ENCODE measurements around the gene ACP3.

Gene ACP3

DNA sequence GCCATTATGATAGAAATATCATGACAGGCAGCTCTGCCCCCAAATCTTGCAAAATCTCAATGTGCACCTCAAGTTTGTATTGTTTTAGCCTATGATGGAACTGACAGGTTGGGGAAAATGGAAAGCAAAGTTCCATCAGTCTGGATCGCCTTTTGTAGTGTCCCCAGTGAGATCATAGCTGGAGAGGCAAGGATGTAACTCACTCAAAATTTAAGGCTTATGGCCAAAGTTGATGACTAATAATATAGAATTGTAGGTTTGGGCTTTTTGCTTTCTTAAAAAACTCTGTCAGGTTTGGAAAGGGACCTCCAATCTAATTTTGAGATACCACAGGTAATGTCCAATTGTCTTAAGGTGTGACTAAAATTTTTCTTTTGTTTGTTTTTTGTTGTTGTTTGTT is 1.4 kb upstream of the ACP3 start:
- no peak for DNase-seq (ENCODE audit: low spot score)

DNA sequence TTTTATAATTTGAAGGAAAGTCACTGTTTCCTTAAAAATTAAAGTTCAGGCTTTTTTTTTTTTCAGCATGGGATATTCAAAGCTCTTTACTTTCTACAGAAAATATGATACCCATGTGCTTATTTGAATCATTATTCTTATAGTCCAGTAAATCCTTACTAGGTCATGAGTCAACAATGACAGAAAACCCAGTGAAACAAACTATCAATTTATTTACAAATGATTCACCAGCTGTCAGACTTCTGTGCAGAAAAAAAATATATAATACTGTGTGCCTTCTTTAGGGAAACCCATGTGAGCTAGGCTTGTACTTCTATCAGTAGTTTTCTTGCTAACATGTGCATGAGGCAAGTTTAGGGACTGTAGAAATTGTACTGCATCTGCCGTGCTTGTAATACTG is 1.2 kb downstream of the ACP3 start:
- DNase-seq (ENCODE audit: low spot score): peak; percentile 13

DNA sequence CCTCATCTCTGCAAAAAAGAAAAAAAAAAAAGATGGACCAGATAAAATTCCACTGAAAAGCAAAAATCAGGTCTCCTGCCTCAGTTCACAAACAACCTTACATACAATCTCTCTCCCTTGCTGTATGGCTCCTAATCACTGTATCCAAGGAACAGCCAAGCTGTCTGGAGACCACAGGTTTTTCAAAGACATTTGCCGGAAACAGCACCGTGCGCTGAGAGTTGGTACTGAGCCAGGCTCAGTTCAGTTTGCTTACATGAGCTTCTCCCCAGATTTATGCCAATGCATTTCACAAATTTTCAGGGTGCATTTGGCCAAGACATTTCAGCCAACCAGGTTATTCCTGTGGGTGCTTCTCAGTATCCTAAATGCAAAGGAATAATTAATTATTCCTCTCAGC is 4.1 kb downstream of the ACP3 start:
- DNase-seq (ENCODE audit: low spot score): no peak

DNA sequence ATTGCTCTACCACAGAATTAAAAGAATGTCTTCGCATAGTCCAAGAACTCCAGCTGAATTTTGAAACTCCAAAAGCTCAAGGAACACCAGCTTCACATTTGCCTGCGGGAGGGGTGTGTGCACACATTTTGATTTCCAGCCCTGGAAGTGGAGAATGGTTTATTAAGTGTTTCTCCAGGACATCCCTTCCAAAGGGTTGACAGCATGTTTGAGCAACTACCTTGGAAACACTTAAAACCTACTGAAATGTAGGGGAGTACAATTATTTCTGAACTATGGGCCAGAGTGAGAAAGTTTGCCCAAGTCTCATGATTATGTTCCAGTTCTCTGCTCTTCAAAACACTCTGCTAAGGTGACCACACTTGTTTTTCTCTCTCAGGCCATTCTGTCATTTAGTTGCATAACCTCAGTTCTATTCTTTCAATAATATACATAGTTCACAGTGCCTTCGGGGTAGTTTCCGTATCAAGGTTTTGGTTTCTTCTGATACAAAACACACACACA is 7.9 kb downstream of the ACP3 start:
- DNase-seq (ENCODE audit: low spot score): no peak

DNA sequence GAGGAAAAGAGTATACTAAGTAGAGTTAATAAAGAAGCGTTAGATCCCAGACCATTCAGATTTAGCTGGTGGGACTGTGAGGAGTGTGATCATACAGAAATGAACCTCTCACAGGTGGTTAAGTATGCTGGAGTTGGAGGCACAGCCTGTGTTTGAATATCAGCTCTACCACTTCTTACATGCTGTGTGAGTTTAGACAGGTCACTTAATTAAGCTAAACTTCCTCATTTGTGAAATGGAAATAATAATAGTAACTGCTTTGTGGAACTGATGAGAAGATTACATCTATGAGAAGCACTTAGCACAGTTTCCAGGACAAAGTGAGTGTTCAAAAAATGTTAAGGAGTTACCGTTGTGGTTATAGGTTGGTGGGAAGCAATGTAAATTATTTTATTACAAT is 8.4 kb downstream of the ACP3 start:
- DNase-seq (ENCODE audit: low spot score): no peak

DNA sequence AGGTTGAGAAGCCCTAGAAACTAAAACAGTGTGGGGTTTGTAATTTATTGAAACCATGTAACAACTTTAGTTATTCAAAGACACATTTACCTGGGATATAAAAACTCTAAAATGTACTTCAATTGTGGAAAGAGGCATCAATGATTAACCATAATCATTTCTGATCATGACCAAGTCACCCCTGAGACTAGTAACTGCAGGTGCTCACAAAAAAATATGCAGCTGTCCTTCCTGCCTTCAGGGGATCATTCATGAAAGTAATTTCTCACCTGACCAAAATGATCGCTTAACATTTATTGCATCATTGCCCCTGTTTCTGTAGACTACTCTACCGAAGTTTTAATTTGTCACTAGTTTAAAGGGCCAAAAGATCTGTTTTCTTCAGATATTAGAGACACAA is 9.0 kb downstream of the ACP3 start:
- DNase-seq (ENCODE audit: low spot score): no peak

DNA sequence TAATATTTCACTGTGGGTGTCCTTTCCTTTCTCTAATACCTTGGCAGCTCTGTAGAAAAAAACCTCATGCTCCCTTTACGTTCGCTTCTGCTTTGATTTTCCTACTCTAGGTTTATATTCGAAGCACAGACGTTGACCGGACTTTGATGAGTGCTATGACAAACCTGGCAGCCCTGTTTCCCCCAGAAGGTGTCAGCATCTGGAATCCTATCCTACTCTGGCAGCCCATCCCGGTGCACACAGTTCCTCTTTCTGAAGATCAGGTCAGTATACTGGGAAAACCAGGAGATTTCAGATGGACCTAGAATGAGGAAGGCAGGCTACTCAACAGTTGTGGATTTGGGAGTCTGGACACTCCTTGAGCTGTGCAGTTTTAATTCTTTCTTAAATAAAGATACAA is 14.9 kb downstream of the ACP3 start:
- no peak for DNase-seq (ENCODE audit: low spot score)

DNA sequence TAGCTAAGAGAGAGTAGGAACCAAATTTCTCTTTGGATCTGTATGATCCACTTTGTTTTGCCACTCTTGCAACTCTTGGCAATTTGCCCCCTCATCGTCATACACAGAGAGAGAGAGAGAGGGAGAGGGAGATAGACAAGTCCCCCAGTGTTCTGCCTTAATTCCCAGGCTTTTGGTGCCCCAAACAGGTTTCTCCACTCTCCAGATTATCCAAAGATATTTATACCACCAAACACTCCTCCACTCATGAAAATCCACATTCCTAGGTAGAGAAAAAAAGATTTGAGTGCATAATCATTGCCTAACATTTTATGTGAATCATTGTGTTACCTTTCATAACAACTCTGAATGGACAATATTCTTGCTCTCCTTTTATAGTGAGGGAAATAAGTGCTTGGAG is 15.3 kb downstream of the ACP3 start:
- DNase-seq (ENCODE audit: low spot score): no peak

DNA sequence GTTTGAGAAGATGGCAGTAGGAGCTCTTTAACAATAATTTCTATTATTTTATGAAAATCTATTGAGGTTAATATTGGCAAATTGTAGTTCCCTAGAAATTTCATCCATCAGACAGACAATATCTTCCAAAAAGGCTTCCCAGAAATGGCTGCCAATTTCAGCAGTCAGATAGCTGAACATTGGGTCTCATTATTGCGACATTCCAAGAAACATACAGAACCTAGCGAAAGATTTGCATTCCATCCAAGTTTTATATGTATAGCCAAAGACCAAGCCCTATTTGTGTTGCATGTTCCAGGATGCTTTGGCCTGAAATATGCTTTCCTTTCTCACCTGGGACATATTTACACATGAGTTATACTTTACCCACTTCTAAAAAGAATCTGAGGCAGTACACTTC is 24.5 kb downstream of the ACP3 start:
- no peak for DNase-seq (ENCODE audit: low spot score)

DNA sequence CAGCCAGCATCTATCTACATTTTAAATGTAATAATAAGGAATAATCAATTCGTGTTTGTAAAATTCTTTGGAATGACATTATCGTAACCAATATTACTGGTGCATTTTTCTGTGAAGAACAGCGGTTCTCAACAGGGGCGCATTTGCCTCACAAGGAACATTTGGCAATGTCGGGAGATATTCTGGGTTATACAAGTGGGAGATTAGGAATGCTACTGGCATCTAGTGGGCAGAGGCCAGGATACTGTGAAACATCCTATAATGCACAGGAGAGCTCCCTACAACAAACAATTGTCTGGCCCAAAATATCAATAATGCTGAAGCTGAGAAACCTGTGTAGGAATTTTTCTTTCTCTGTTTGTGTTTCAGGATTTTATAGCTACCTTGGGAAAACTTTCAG is 25.0 kb downstream of the ACP3 start:
- DNase-seq (ENCODE audit: low spot score): no peak

DNA sequence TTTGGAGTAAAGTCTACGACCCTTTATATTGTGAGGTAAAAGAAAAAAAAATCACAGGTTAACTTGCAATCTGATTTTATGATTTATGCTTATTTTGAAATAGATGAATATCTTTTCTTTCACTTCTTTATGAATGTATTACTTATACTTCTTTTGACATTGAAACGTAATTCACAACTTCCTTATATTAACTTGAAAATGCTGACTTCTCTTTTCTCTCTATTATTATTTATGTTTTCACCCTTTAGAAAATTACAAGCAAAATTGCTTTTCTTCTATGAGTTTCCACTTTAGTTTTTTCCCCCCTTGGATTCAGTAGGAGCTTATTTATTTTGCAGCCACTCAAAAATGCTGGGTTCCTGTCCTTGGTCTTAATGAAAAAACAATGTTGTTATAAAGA is 25.4 kb downstream of the ACP3 start:
- DNase-seq (ENCODE audit: low spot score): no peak

DNA sequence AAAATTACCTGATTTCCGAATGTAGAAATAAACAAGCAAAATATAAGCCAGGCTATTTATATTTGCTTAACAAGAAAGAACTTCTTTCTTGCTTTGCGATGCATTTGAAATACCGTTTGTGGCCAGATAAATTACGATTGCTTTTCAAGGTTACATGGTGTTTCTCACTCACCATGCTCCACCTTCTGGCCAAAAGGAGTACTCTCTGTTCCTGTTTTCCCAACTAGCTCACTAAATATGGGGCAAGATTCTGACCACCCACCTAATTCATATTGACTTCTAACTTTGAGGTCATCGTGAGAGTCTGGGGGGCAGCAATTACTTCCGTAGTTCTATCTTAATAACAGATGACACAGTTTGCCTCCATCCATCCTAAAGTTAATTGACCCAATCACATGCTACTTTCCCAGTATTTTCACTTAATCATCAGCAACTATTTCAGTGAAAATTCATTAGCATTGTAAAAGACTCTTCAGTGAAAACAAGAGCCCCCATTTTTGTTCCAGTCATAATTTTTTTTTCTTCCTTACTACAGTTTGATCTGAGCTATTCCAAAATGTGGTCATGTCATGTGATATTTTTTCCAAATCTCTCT is 25.9 kb downstream of the ACP3 start:
- peak; percentile 61 for DNase-seq (ENCODE audit: low spot score)

DNA sequence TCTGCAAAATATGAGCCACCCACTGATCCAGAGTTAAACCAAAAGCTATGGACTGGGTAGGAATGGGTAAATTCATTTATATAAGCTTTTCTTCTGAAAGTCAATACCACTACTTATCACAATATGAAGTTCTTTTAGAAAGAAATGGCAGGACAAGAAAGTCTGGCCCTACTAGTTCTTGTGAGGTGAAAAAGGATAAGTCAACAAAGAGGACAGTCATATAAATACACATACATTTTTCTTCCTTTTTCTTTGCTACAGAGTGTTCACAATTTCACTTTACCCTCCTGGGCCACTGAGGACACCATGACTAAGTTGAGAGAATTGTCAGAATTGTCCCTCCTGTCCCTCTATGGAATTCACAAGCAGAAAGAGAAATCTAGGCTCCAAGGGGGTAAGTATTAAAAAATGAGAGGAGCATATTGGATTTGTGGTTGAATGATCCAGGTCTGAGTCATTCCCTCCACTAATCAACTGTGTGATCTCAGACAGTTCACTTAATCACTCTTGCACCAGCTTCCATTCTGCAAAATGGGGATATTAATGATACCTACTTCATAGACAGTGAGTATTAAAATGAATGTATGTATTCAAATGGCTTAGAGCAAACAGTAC is 27.6 kb downstream of the ACP3 start:
- no peak for DNase-seq (ENCODE audit: low spot score)

DNA sequence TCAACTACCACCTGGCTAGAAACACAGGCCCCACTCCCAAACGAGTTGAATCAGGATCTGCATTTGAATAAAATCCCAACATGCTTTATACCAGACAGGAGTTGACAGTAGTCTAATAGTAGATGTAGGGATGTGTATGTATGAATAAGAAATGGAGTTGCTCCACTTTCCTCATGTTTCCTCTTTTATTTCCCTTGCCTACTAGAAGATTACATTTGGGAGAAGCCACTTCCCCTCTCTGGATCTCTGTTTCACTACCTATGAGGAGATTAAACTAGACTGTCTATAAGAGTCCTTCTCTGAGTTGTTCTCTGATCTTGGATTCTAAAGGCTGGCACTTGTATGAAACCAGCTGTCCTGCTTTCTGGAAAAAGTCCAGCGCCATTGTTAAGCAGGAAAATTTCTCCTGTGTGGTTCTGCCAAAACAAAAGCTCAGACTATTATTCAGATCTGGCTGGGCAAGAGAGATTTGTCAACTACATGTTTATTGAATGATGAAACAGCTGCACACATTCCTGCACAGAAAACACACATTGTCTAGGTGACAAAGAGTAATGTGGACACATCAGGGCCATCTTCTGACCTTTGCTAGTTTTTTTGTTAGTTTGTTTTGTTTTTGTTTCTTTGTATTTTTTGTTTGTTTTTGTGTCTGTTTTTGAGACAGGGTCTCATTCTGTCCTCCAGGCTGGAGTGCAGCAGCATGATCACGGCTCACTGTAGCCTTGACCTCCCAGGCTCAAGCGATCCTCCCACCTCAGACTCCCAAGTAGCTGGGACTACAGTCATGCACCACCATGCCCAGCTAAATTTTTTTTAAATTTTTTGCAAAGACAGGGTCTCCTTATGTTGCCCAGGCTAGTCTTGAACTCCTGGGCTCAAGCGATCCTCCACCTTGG is 29.9 kb downstream of the ACP3 start:
- no peak for DNase-seq (ENCODE audit: low spot score)

DNA sequence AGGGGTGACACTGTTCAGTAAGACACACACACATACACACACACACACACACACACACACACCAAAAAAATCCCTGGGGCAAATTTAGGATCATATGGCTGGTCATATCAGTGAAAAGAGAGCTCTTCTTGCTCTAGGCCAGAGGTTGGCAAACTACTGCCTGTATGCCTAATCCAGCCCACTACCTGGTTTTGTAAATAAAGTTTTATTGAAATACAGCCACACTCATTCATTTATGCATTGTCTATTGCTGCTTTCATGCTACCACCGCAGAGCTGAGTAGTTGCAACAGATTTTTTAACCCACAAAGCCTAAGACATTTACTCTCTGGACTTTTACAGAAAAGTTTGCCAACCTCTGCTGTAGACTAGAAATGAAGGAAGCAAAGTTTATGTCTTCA is 30.6 kb downstream of the ACP3 start:
- no peak for DNase-seq (ENCODE audit: low spot score)

DNA sequence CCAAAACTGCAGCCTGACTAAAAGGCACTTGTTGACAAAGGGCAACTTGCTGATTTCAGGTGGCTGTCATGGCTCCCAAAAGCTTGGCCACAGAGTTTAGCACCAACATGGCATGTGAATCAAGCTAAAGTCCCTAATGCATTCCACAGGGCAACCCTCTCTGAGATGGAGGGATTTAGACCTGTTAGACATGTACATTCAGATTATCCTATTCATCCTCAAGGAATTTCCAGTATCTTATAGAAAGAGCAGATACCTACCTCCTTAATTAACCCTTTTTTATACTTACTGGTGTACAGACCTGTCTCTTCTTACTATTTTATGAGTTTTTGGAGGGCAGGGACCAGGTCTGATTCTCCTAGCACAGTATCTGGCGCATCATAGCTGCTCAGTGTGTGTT is 31.3 kb downstream of the ACP3 start:
- DNase-seq (ENCODE audit: low spot score): no peak

DNA sequence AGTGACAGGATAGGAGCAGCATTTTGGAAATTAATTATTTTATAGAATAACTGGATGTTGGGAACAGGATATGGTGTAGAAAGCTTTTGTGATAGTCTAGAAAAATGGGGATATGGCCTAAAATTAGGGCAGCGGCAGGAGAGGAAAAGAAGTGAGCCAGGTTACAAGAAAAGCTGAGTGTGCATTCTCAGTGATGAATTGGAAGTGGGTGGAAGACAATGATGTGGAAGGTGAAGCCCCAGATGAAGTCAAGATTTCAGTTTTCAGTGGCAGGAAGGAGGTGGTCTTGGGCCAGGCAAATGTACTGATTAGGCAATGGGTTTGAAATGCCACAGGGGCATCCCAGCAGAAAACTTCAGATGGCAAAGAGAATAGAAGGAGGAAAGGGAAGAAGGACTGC is 33.6 kb downstream of the ACP3 start:
- DNase-seq (ENCODE audit: low spot score): no peak

DNA sequence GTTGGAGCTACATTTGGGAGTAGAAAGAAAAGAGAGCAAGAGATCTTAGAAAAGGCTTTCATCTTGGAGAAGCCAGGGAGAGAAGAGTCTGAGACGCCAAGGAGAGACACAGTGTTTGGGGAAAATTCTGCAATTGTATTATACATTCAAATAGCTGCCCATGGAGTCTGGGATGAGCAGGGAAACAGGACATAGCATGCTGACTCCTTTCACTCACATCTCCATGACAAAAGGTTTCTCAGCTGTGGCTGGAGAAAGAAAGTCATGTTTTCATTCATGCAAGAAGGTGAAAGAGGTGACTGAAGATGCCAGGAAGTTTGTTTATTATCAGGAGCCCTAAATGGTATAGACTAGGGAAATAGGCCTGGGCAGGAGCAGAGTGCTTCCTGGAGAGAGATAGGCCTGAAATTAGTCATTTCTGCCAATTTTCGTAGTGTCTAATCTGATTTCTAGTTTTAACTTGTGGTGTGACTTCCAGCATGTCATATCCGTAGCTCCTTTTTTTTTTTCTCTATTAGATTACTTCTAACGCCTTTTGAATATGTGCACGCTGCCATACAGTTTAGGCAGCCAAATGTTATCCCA is 34.1 kb downstream of the ACP3 start:
- no peak for DNase-seq (ENCODE audit: low spot score)

DNA sequence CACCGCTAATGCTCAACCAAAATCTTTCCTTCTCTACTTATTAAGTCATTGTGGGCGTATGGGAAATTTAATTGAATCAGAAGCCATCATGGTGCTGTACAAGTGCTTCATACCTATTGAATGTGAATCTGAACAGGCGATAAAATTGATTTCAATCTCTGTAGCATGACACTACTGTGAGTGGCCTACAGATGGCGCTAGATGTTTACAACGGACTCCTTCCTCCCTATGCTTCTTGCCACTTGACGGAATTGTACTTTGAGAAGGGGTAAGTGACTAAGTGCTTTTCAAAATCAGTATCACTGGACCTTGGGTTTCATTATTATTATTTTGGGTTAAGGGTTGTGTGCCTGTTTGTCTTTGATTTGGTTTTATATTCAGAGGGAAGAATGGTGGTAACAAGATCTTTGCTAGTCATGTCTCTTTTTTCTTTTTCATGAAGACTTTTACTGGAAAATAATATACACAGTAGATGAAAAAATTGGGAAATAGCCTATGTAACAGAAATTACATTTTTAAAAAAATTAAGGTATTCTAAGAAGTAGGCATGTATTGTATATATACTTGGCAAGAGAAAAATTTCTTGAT is 35.4 kb downstream of the ACP3 start:
- DNase-seq (ENCODE audit: low spot score): peak; percentile 75

DNA sequence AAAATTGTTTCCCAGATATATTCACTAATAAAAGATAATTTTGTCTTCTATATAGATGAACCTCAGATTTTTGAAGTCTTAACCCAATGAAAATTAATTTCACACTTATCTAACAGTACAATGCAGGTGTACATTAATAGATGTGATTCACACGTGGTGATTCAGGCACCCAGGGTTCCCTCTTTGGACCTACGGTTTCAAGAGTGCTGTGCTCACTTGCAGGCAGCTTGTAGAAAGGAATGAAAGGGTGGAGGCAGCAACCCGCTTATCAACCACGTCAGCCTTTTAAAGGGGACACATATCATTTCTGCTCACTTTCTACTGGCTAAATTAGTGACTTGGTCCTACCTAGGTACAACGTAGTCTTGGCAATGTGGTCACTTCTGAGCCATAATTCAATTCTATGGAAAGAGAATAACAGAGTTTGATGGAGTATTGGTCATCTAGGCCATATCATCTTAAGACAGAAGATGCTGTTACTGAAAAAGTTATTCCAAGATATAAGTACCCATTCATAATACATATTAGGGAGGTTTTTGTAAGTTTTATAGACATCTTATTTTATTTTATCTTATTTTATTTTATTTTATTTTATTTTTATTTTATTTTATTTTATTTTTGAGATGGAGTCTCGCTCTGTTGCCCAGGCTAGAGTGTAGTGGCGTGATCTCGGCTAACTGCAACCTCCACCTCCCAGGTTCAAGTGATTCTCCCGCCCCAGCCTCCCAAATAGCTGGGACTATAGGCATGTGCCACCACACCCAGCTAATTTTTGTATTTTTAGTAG is 37.9 kb downstream of the ACP3 start:
- no peak for DNase-seq (ENCODE audit: low spot score)

DNA sequence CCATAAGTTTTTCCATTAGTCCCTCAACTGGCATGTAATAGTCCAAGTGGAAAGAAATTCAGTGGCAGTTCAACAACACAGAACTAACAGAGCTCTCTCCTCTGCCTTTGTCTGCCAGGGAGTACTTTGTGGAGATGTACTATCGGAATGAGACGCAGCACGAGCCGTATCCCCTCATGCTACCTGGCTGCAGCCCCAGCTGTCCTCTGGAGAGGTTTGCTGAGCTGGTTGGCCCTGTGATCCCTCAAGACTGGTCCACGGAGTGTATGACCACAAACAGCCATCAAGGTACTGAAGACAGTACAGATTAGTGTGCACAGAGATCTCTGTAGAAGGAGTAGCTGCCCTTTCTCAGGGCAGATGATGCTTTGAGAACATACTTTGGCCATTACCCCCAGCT is 39.4 kb downstream of the ACP3 start:
- DNase-seq (ENCODE audit: low spot score): no peak

DNA sequence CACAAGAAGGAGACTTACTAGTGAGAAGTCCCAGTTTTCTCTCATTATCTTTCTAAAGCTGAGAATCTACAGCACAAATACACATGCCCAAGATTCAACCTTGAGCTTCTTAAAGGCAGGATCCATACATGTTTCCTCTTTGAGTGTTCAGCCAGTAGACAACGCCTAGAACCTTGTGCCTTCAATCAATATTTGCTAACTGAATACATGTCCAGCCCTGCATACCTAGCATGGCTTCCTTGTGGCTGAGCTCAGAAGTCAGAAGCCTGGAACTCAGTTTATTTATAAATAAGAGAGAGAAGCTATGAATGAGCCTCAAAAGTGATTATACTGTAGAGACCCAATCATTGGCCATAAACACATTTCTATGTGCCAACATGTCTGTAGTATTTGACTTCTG is 43.5 kb downstream of the ACP3 start:
- DNase-seq (ENCODE audit: low spot score): no peak

Data from COLO829 (cell line).